GM23248 (cell line): Measurements from ENCODE around the gene AOC3.

Experiments used
- EZH2 ChIP-seq: fragments of 200-600 bp; sonication (generic); IDR thresholded peaks from 2 replicates; pipeline ENCODE4 v1.6.1; 2018; ENCODE audit warnings: antibody characterized with exemption, mild to moderate bottlenecking; ENCODE audit not compliant: insufficient read depth, poor library complexity, severe bottlenecking
- EZH2phosphoT487 ChIP-seq: fragments of 200-600 bp; sonication (generic); IDR thresholded peaks from 2 replicates; pipeline ENCODE4 v1.6.1; 2018; ENCODE audit warnings: antibody characterized with exemption, moderate library complexity, mild to moderate bottlenecking, low read depth; ENCODE audit not compliant: insufficient read depth

GRCh38 chr17:42844271-42844670 is 6.7 kb upstream of the AOC3 start, which contains the start of gene AOC2:
- TF ChIP-seq EZH2: no peak
- TF ChIP-seq EZH2phosphoT487: no peak
